Measurements from ENCODE around the gene SH3GLB1. TPM values are rescaled to one million over a fixed set of nuclear protein-coding genes. Genes with fewer than 3 reads are reported as not detected.

SH3GLB1 gene
- total and polyA plus RNA-seq, 2 of the 13 experiments (the other 11 are each of a cell fraction or from before 2014, with no cell fraction given) = 26.0 to 41.5 TPM

- TF ChIP-seq PRDM10 (CRISPR knock-in tag; IDR thresholded peaks at IDR 0.05; ENCODE audit: low read depth) (0 out of 2 replicates have a peak, but pooled peaks have one; percentile 18), ZNF800 (CRISPR knock-in tag; IDR thresholded peaks at IDR 0.05) (no peak), SP4 (CRISPR knock-in tag; IDR thresholded peaks at IDR 0.05) (peak; percentile 58), MYNN (CRISPR knock-in tag; IDR thresholded peaks at IDR 0.05; ENCODE audit: low read depth) (0 out of 2 replicates have a peak, but pooled peaks have one; percentile 28), SOX6 (IDR thresholded peaks at IDR 0.05) (no peak), SOX6 (CRISPR knock-in tag; IDR thresholded peaks at IDR 0.05) (peak; percentile 79), PAXIP1 (CRISPR knock-in tag; conservative IDR thresholded peaks at IDR 0.05) (peak; percentile 33; the same call in 1 of the 2 replicates), EP300 (IDR thresholded peaks at IDR 0.05; ENCODE audit: low read depth in 2 of 2, low read length in 2 of 2) (no peak), EP300 (CRISPR knock-in tag; IDR thresholded peaks at IDR 0.05; ENCODE audit: borderline replicate concordance) (peak; percentile 20; the same call in 1 of the 2 replicates), ZNF563 (CRISPR knock-in tag; IDR thresholded peaks at IDR 0.05) (0 out of 2 replicates have a peak, but pooled peaks have one; percentile 19), ZBTB39 (CRISPR knock-in tag; IDR thresholded peaks at IDR 0.05) (peak; percentile 64; the same call in 1 of the 2 replicates), NR2F2 (IDR thresholded peaks at IDR 0.05; ENCODE audit: borderline replicate concordance, low read depth) (peak; percentile 22; the same call in 1 of the 2 replicates), KDM2A (CRISPR knock-in tag; IDR thresholded peaks at IDR 0.05; ENCODE audit: borderline replicate concordance, low read depth) (peak; percentile 86; the same call in 1 of the 2 replicates), NR2C2 (CRISPR knock-in tag; IDR thresholded peaks at IDR 0.05; ENCODE audit: borderline replicate concordance) (peak; percentile 28; the same call in 1 of the 2 replicates), ARNTL (CRISPR knock-in tag; IDR thresholded peaks at IDR 0.05) (no peak), ZBTB37 (CRISPR knock-in tag; IDR thresholded peaks at IDR 0.05) (no peak)
These were observed at the start of gene SH3GLB1 (continued) for GRCh38 chr1:86704458-86704971.
